Vagina (tissue), 2 donors: ENCODE data around the gene BET1L. TPM values are rescaled to one million over a fixed set of nuclear protein-coding genes. Genes with fewer than 3 reads are reported as not detected.
"Not testable (repeated sequence)": the region's sequence is repeated elsewhere in the genome, so short reads cannot be mapped to it uniquely, and the experiment has no call there.

Experiments used
- DNase-seq, 2 donors: peaks; one replicate each; pipeline ENCODE4 v3.0.0-alpha.2; 2017; ENCODE audit errors: extremely low spot score in 2 of 2
- H3K27ac ChIP-seq: fragments of 200-600 bp; sonication (generic); one replicate; pipeline ENCODE4 v1.5.1; 2019
- H3K27me3 ChIP-seq: fragments of 200-600 bp; sonication (generic); one replicate; pipeline ENCODE4 v1.5.1; 2019
- H3K36me3 ChIP-seq, 2 donors: fragments of 200-600 bp; sonication (generic); one replicate each; pipeline ENCODE4 v1.5.1; 2017 to 2019
- H3K4me1 ChIP-seq: fragments of 200-600 bp; sonication (generic); one replicate; pipeline ENCODE4 v1.5.1; 2019
- H3K4me3 ChIP-seq, 2 donors: fragments of 200-600 bp; sonication (generic); 1 replicate in 1 of 2; 2 replicates in 1 of 2; pipeline ENCODE4 v1.5.1; 2016 to 2019
- H3K9me3 ChIP-seq: fragments of 200-600 bp; sonication (generic); one replicate; pipeline ENCODE4 v1.5.1; 2019
- CTCF ChIP-seq, 3 experiments: fragments of 450-650 bp in 2 of 3; fragments of 200-600 bp in 1 of 3; sonication (generic) in 1 of 3; IDR thresholded peaks; one replicate each; pipeline ENCODE4 v1.5.1; 2017 to 2019; ENCODE audit warnings: antibody characterized with exemption in 3 of 3, mild to moderate bottlenecking in 2 of 3, moderate library complexity in 2 of 3
- POLR2A ChIP-seq, 2 donors: fragments of 450-650 bp; IDR thresholded peaks; one replicate each; pipeline ENCODE4 v1.6.1; 2017; ENCODE audit warnings: antibody characterized with exemption in 2 of 2, mild to moderate bottlenecking in 2 of 2, moderate library complexity in 2 of 2
- POLR2AphosphoS5 ChIP-seq, 2 donors: sonication (generic); formaldehyde crosslinking; IDR thresholded peaks; one replicate each; pipeline ENCODE4 v1.9.0; 2017; ENCODE audit warnings: antibody characterized with exemption in 2 of 2, mild to moderate bottlenecking in 2 of 2, low read depth in 1 of 2; ENCODE audit not compliant: insufficient read depth in 1 of 2
- intact Hi-C: fragments of 100-400 bp; cut with DNase I; formaldehyde crosslinking; loops from one replicate; pipeline ENCODE4 v1.15.1; 2023
- total RNA-seq: library from RNA; depleted of rRNA; stranded (reverse); fragments of >200 nt; gene quantifications from one replicate; pipeline ENCODE4 v1.2.3, GENCODE V29; 2016

Gene BET1L
- total RNA-seq, 1 donor from 2014 or later, result 26.5 TPM

- Histone ChIP-seq H3K9me3 (no peaks in the 10 kb centered on the region), H3K36me3 (no peaks in the 10 kb centered on the region), H3K4me3 (no peak overlapping the region), H3K27ac (no peak overlapping the region), H3K4me1 (no peaks in the 10 kb centered on the region), H3K27me3 (no peaks in the 10 kb centered on the region)
- TF ChIP-seq CTCF (IDR thresholded peaks at IDR 0.05) (no peak), POLR2A (IDR thresholded peaks at IDR 0.05) (no peak), POLR2AphosphoS5 (IDR thresholded peaks at IDR 0.05; ENCODE audit: insufficient read depth in 1 of 2, low read depth in 1 of 2) (no peak)
- intact Hi-C loops, result no loop called here
- DNase-seq, result no peak
Observed at GRCh38 chr11:221539-221938, 14.3 kb upstream of the BET1L start.

GRCh38 chr11:220641-221215, 13.5 kb upstream of the BET1L start:
- not testable (repeated sequence) for H3K27ac ChIP-seq

GRCh38 chr11:218815-219593, 11.8 kb upstream of the BET1L start:
- Histone ChIP-seq H3K27ac (no peak overlapping the region), H3K9me3 (no peaks in the 10 kb centered on the region), H3K36me3 (peaks cover 0 to 16% of the 10 kb centered on the region in 2 donors), H3K4me3 (no peak overlapping the region), H3K27me3 (no peaks in the 10 kb centered on the region), H3K4me1 (no peaks in the 10 kb centered on the region)
- intact Hi-C loops, result no loop called here
- TF ChIP-seq CTCF (IDR thresholded peaks at IDR 0.05) (no peak), POLR2A (IDR thresholded peaks at IDR 0.05) (no peak), POLR2AphosphoS5 (IDR thresholded peaks at IDR 0.05; ENCODE audit: insufficient read depth in 1 of 2, low read depth in 1 of 2) (no peak)
- no peak for DNase-seq

More at GRCh38 chr11:220641-221215, 13.5 kb upstream of the BET1L start:
- H3K4me1 ChIP-seq, intact Hi-C loops, H3K36me3 ChIP-seq, H3K27me3 ChIP-seq, DNase-seq, H3K9me3 ChIP-seq, H3K4me3 ChIP-seq: not testable (repeated sequence)

- Histone ChIP-seq H3K4me3 (no peak overlapping the region), H3K27me3 (no peaks in the 10 kb centered on the region), H3K27ac (no peak overlapping the region), H3K9me3 (no peaks in the 10 kb centered on the region), H3K36me3 (peaks cover 0 to 28% of the 10 kb centered on the region in 2 donors), H3K4me1 (no peaks in the 10 kb centered on the region)
- TF ChIP-seq CTCF (IDR thresholded peaks at IDR 0.05), result no peak
- no peak for TF ChIP-seq POLR2AphosphoS5 (IDR thresholded peaks at IDR 0.05; ENCODE audit: insufficient read depth in 1 of 2, low read depth in 1 of 2)
- no peak for TF ChIP-seq POLR2A (IDR thresholded peaks at IDR 0.05)
- no peak for DNase-seq
- intact Hi-C loops, result no loop called here
Observed at GRCh38 chr11:217704-218103, 10.5 kb upstream of the BET1L start.

GRCh38 chr11:216081-216974, 9.1 kb upstream of the BET1L start:
- Histone ChIP-seq H3K27ac (no peak overlapping the region), H3K27me3 (no peaks in the 10 kb centered on the region), H3K9me3 (no peaks in the 10 kb centered on the region), H3K36me3 (peaks cover 0 to 41% of the 10 kb centered on the region in 2 donors), H3K4me1 (peaks cover under 1% of the 10 kb centered on the region), H3K4me3 (no peak overlapping the region)
- DNase-seq, result no peak
- TF ChIP-seq POLR2A (IDR thresholded peaks at IDR 0.05) (no peak), POLR2AphosphoS5 (IDR thresholded peaks at IDR 0.05; ENCODE audit: insufficient read depth in 1 of 2, low read depth in 1 of 2) (no peak), CTCF (IDR thresholded peaks at IDR 0.05) (no peak)
- intact Hi-C loops, result no loop called here
